HepG2 (cell line): ENCODE data around the gene LRFN2. TPM values are rescaled to one million over a fixed set of nuclear protein-coding genes. Genes with fewer than 3 reads are reported as not detected.

ENCODE experiments used
- ATAC-seq: fragments of 200-7000 bp; cut with Tn5 transposase; 3 replicates; pipeline ENCODE4 v1.9.1; 2020; ENCODE audit warnings: mild to moderate bottlenecking, moderate library complexity
- BruUV-seq: library from RNA; stranded (reverse); fragments of 400-500 nt; replicated peaks from 2 replicates; lab custom pipeline; 2021; lab: Mats Ljungman, UMichigan
- CTCF ChIA-PET: fragments of 300-600 bp; formaldehyde crosslinking; extraction: SDS; loops from one replicate; lab custom pipeline; 2021; ENCODE audit warnings: low total read pairs, inconsistent platforms, low intra/inter-chr PET ratio; lab: Yijun Ruan, JAX
- POLR2A ChIA-PET: fragments of 350-600 bp; sonication (Branson Sonifier 250); formaldehyde crosslinking; loops from one replicate; lab custom pipeline; 2020; ENCODE audit warnings: antibody characterized with exemption, inconsistent platforms; lab: Yijun Ruan, JAX
- DNase-seq: peaks from one replicate; pipeline ENCODE4 v3.0.0-alpha.2; 2015; ENCODE audit warnings: low spot score
- FAIRE-seq: peaks from 3 replicates; lab custom pipeline; 2011; peaks lifted over from hg19 to GRCh38; lab: Jason Lieb, UNC
- H2AFZ ChIP-seq: one replicate; pipeline ENCODE4 v1.6.1; 2011; ENCODE audit warnings: low read length, inconsistent platforms
- H3K27ac ChIP-seq: fragments of 300-600 bp; 3 replicates; pipeline ENCODE4 v1.8.0; 2011; ENCODE audit warnings: mixed run types, mild to moderate bottlenecking, mixed read lengths, low read length, inconsistent platforms; ENCODE audit not compliant: insufficient read depth; ENCODE audit errors: extremely low read length
- H3K27me3 ChIP-seq, 2 experiments: fragments of 200-600 bp in 1 of 2; 2 replicates in 1 of 2; 3 replicates in 1 of 2; pipeline versions ENCODE4 v1.6.0 to v1.8.0; 2011; ENCODE audit warnings: low read length in 2 of 2, mild to moderate bottlenecking in 2 of 2, moderate library complexity in 2 of 2, inconsistent platforms in 1 of 2; ENCODE audit not compliant: insufficient read depth in 2 of 2, control insufficient read depth in 1 of 2
- H3K36me3 ChIP-seq, 2 experiments: fragments of 200-600 bp in 1 of 2; replicated peaks in 1 of 2; 2 replicates in 1 of 2; 3 replicates in 1 of 2; pipeline versions ENCODE4 v1.5.1 to v1.8.0; 2011; ENCODE audit warnings: low read length in 2 of 2, inconsistent platforms in 1 of 2; ENCODE audit not compliant: insufficient read depth in 2 of 2, control insufficient read depth in 1 of 2
- H3K4me1 ChIP-seq: 2 replicates; pipeline ENCODE4 v1.5.1; 2012; ENCODE audit warnings: low read length, inconsistent platforms; ENCODE audit not compliant: insufficient read depth
- H3K4me2 ChIP-seq: 2 replicates; pipeline ENCODE4 v1.6.0; 2011; ENCODE audit warnings: low read depth, low read length, inconsistent platforms
- H3K4me3 ChIP-seq, 3 experiments: fragments of 200-600 bp in 1 of 3; sonication (generic), shearing (Covaris generic) in 1 of 3; replicated peaks in 1 of 3; 2 replicates each; pipeline ENCODE4 v1.5.1; 2011 to 2016; ENCODE audit warnings: low read length in 3 of 3, inconsistent platforms in 2 of 3, low read depth in 2 of 3, mild to moderate bottlenecking in 2 of 3, control low read depth in 1 of 3, mixed read lengths in 1 of 3; ENCODE audit not compliant: insufficient read depth in 1 of 3
- H3K79me2 ChIP-seq: one replicate; pipeline ENCODE4 v1.6.1; 2011; ENCODE audit warnings: low read length, inconsistent platforms; ENCODE audit not compliant: insufficient read depth
- H3K9ac ChIP-seq: 2 replicates; pipeline ENCODE4 v1.6.0; 2011; ENCODE audit warnings: mild to moderate bottlenecking, low read depth, low read length, inconsistent platforms; ENCODE audit not compliant: insufficient read depth
- H3K9me3 ChIP-seq: 2 replicates; pipeline ENCODE4 v1.5.1; 2012; ENCODE audit warnings: mild to moderate bottlenecking, low read length
- H4K20me1 ChIP-seq: 2 replicates; pipeline ENCODE4 v1.6.0; 2011; ENCODE audit warnings: inconsistent platforms, mild to moderate bottlenecking, low read length, moderate library complexity; ENCODE audit not compliant: insufficient read depth
- ARNT ChIP-seq: fragments of 450-650 bp; IDR thresholded peaks from 2 replicates; pipeline ENCODE4 v1.6.1; 2017
- KDM2A ChIP-seq: sonication (generic); formaldehyde crosslinking; IDR thresholded peaks from 2 replicates; pipeline ENCODE4 v1.4.0; 2020; ENCODE audit warnings: low read depth, missing genetic modification reagents, borderline replicate concordance
- NR2C2 ChIP-seq: sonication (generic); formaldehyde crosslinking; IDR thresholded peaks from 2 replicates; pipeline ENCODE4 v1.4.0; 2020; ENCODE audit warnings: missing genetic modification reagents, mild to moderate bottlenecking, moderate library complexity, borderline replicate concordance
- ZNF263 ChIP-seq: sonication (generic); formaldehyde crosslinking; IDR thresholded peaks from 2 replicates; pipeline ENCODE4 v1.4.0; 2020; ENCODE audit warnings: missing genetic modification reagents
- ZNF264 ChIP-seq: sonication (generic); formaldehyde crosslinking; IDR thresholded peaks from 2 replicates; pipeline ENCODE4 v1.4.0; 2020; ENCODE audit warnings: missing genetic modification reagents
- WGBS: methylation state at CpG from one replicate; pipeline ENCODE4 v1.1.6; 2017; ENCODE audit warnings: low lambda C conversion rate; 5-methylcytosine and 5-hydroxymethylcytosine counted together
- in situ Hi-C: cut with HindIII; loops from 2 replicates; pipeline ENCODE4 v1.10.0; 2017; ENCODE audit warnings: low pct_unique_long_range_greater_than_20kb; ENCODE audit not compliant: extremely low pct_ligation_motif_present
- intact Hi-C: fragments of 100-400 bp; cut with micrococcal nuclease; formaldehyde crosslinking; loops from one replicate; pipeline ENCODE4 v1.10.0; 2022; ENCODE audit not compliant: unreplicated experiment
- polyA plus RNA-seq, 8 experiments: library from polyadenylated mRNA; depleted of rRNA in 3 of 8; stranded (reverse) in 7 of 8; unstranded in 1 of 8; fragments of >200 nt; fragmentation: Illumina TruSeq in 4 of 8; extraction: Trizol in 4 of 8; gene quantifications; 2 replicates each; pipeline versions ENCODE4 v1.2.1 to v1.2.3, GENCODE V29; 2011 to 2016; ENCODE audit warnings: low read depth in 4 of 8, missing spikeins in 1 of 8, mixed read lengths in 1 of 8; ENCODE audit not compliant: insufficient read depth in 1 of 8
- total RNA-seq, 5 experiments: library from RNA; depleted of rRNA; stranded (reverse); fragments of >200 nt; fragmentation: Illumina TruSeq; extraction: Trizol; gene quantifications; 2 replicates each; pipeline ENCODE4 v1.2.3, GENCODE V29; 2016; ENCODE audit warnings: low read depth in 1 of 5
- TF ChIP-seq, protein P1 (sequence below): sonication (generic); formaldehyde crosslinking; IDR thresholded peaks from 2 replicates; pipeline ENCODE4 v1.5.0; 2020; ENCODE audit warnings: missing genetic modification reagents, mild to moderate bottlenecking, borderline replicate concordance
- TF ChIP-seq, protein P2 (sequence below): IDR thresholded peaks from 2 replicates; pipeline ENCODE4 v1.6.1; 2018; ENCODE audit warnings: missing genetic modification reagents
- TF ChIP-seq, protein P3 (sequence below): sonication (generic); formaldehyde crosslinking; IDR thresholded peaks from 2 replicates; pipeline ENCODE4 v1.4.0; 2020; ENCODE audit warnings: mild to moderate bottlenecking, missing genetic modification reagents

Gene LRFN2
- total and polyA plus RNA-seq, 2 of the 13 experiments (the other 11 are each of a cell fraction or from before 2014, with no cell fraction given) = not detected

DNA sequence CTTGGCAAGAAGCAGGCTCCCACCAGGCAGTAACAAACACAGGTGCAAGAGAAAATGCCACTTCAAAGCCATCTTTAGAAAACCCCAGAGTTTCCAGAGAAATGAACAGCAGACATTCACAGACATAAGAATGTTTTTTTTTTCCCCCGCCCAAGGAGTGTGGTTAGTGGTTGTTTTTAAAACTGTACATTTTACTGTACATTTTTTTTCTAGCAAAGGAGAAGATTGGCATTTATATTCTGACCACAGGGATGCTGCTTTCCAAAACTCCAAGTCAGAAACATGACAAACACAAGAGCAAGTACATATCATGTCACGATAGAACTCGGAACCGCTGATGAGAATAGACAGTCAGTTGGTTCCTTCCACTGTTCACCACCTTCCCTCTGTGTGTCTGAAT, 197.9 kb downstream of the LRFN2 start (continued):
- no peak for TF ChIP-seq KDM2A (CRISPR knock-in tag)
- no peak for TF ChIP-seq ARNT

DNA sequence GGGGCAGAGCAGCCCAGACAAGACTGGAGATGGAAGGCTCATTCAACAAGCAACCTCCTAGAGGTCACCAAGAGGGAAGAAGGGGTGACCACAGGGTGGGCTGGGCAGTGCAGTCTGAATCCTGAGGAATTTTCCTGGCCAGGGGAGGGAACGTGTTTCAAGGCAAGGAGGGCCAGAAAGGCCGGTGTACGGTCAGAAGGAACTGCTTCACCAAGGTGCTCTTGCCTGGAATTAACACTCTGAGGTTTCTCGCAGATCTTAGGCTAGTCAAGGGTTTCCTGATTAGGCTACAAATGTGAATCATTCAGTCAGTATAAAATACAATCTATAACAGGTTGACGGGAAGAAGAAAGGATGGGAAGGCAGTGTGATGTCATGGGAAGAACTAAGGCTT, 199.3 kb downstream of the LRFN2 start:
- no peak overlapping the region for H3K4me2 ChIP-seq
- ATAC-seq (no peak), DNase-seq (no peak), FAIRE-seq (no peak)
- no peaks in the 10 kb centered on the region for H3K4me1 ChIP-seq
- H3K4me3 ChIP-seq = no peak overlapping the region
- no peak overlapping the region for H2AFZ ChIP-seq
- H3K9ac ChIP-seq = no peak overlapping the region
- no peaks in the 10 kb centered on the region for H3K9me3 ChIP-seq
- TF ChIP-seq NR2C2 (CRISPR knock-in tag) (no peak), ZNF263 (CRISPR knock-in tag) (no peak), ZNF264 (CRISPR knock-in tag) (no peak)
- TF ChIP-seq, protein P1, sequence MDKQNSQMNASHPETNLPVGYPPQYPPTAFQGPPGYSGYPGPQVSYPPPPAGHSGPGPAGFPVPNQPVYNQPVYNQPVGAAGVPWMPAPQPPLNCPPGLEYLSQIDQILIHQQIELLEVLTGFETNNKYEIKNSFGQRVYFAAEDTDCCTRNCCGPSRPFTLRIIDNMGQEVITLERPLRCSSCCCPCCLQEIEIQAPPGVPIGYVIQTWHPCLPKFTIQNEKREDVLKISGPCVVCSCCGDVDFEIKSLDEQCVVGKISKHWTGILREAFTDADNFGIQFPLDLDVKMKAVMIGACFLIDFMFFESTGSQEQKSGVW (CRISPR knock-in tag) = no peak
- TF ChIP-seq, protein P2, sequence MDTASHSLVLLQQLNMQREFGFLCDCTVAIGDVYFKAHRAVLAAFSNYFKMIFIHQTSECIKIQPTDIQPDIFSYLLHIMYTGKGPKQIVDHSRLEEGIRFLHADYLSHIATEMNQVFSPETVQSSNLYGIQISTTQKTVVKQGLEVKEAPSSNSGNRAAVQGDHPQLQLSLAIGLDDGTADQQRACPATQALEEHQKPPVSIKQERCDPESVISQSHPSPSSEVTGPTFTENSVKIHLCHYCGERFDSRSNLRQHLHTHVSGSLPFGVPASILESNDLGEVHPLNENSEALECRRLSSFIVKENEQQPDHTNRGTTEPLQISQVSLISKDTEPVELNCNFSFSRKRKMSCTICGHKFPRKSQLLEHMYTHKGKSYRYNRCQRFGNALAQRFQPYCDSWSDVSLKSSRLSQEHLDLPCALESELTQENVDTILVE = no peak
- TF ChIP-seq, protein P3, sequence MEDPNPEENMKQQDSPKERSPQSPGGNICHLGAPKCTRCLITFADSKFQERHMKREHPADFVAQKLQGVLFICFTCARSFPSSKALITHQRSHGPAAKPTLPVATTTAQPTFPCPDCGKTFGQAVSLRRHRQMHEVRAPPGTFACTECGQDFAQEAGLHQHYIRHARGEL (CRISPR knock-in tag) = no peak
- intact Hi-C loops = no loop called here
- ChIA-PET CTCF (no interaction called here), POLR2A (no interaction called here)
- H3K27me3 ChIP-seq = peaks cover 0 to 4% of the 10 kb centered on the region in 2 experiments; a peak in 2 of 5 replicates
- no peaks in the 10 kb centered on the region for H3K36me3 ChIP-seq
- BruUV-seq = no TSS peak
- WGBS = 47% methylated on average over 5 of the region's 5 CpGs
- no peak overlapping the region for H3K27ac ChIP-seq
- no peaks in the 10 kb centered on the region for H3K79me2 ChIP-seq
- in situ Hi-C loops = no loop called here
- no peaks in the 10 kb centered on the region for H4K20me1 ChIP-seq
